H7 (cell line): ENCODE data around the gene ECHDC1. TPM values are rescaled to one million over a fixed set of nuclear protein-coding genes. Genes with fewer than 3 reads are reported as not detected.
"Not testable (repeated sequence)": the region's sequence is repeated elsewhere in the genome, so short reads cannot be mapped to it uniquely, and the experiment has no call there.

Source experiments
- DNase-seq: peaks from one replicate; pipeline ENCODE4 v3.0.0; 2012
- H3K27me3 ChIP-seq: 2 replicates; pipeline ENCODE4 v1.6.0; 2011; ENCODE audit warnings: mild to moderate bottlenecking, low read length; ENCODE audit not compliant: control insufficient read depth, insufficient read depth
- H3K36me3 ChIP-seq: replicated peaks from 2 replicates; pipeline ENCODE4 v1.5.1; 2011; ENCODE audit warnings: low read length; ENCODE audit not compliant: control insufficient read depth, insufficient read depth
- H3K4me3 ChIP-seq: 2 replicates; pipeline ENCODE4 v1.5.1; 2011; ENCODE audit warnings: low read depth, mild to moderate bottlenecking, control low read depth, low read length, moderate library complexity; ENCODE audit not compliant: insufficient read depth
- total RNA-seq: library from RNA; depleted of rRNA; stranded (reverse); fragments of >200 nt; shearing (Covaris generic); gene quantifications from 2 replicates; pipeline ENCODE4 v1.2.3, GENCODE V29; 2014; rRNA removed

ECHDC1 gene
- total RNA-seq: 48.8 and 55.5 TPM in 2 replicates

- DNase-seq: peak; percentile 73
- Histone ChIP-seq H3K4me3 (peak within 1 kb of the TSS; percentile 95), H3K36me3 (no peaks in the 10 kb centered on the region), H3K27me3 (no peaks in the 10 kb centered on the region)
Measured at GRCh38 chr6:127342946-127343808, at the start of gene ECHDC1. Gene ECHDC1 (minus strand): TSS chr6:127343609. CDS start chr6:127331028, 12,581 bp downstream.

DNA sequence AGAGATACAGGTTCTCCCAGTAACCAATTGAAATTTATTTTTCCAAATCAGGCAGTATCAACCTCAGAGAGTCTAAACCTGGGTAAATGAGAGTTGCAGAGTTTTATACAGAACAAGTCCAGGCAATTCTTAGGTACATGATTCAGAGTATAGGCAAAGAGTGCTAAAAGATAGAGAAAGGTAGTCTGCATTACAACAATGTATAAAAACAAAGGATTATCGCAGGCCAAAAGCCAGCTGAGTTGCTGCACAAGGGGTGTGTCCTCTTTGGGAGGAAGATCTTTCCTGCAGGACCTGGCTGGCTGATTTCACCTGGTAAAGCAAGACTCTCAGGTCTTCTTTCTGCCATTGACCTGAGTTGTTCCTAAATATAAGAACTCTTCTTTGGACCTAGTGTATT lies 48.9 kb upstream of the ECHDC1 start:
- H3K4me3 ChIP-seq: no peak overlapping the region

GRCh38 chr6:127391094-127391953 lies 47.9 kb upstream of the ECHDC1 start:
- H3K4me3 ChIP-seq: no peak overlapping the region
- no peaks in the 10 kb centered on the region for H3K27me3 ChIP-seq
- H3K36me3 ChIP-seq: no peaks in the 10 kb centered on the region
- no peak for DNase-seq

More for the DNA sequence above, 48.9 kb upstream of the ECHDC1 start:
- DNase-seq: no peak
- Histone ChIP-seq H3K36me3 (no peaks in the 10 kb centered on the region), H3K27me3 (no peaks in the 10 kb centered on the region)

DNA sequence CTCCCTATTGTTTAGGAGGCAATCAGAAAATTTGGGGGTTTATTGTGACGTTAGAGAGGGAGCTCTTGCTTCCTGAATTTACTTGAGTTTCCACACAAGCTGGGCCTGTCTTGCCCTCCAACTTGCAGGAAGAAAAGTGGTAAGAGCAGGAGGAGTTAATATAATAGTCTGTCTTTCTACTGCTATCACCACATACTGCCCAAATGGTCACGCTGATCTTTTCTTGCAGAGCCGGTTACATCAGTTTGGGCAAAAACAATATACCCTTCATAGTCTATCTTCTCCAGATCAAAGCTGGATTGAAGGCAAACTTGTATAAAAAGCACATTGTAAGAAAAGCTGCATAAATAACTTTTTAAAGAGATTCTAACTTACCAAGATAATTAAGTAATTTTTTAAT lies 46.3 kb upstream of the ECHDC1 start:
- Histone ChIP-seq H3K4me3 (no peak overlapping the region), H3K36me3 (no peaks in the 10 kb centered on the region), H3K27me3 (no peaks in the 10 kb centered on the region)
- DNase-seq: no peak

DNA sequence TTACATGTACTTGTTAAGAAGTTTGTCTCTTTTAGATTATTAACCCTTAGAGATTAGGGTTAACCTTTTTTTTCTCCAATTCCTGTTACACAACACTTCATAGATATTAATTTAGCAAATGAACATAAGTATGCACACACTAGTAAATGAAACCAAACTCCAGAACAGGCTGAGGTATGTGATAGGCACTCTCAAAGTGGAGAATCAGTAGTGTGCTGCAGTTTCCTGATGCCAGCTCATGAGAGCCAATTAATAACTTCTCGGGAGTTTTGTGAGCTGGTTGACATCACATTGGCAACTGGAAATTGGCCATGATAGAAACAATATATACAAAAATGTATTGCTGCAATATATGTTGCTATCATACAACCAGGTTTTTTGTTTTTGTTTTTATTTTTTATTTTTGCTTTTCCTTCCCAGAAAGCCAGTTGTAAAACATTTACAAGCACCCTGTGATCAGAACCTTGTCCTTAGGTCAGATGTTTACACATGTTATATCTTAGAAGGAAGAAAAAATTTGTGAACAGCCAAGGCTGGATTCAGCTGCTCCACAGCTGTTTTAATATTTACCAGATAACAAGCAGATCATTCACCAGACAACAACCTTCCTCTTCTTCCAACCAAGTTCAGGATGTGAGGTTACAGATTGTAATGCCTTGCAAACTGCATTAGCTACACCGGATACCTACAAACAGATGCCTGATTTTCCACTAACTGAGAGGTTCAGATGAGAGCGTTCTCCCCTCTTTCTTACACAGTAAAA lies 42.4 kb upstream of the ECHDC1 start:
- H3K4me3 ChIP-seq: no peak overlapping the region
- no peak for DNase-seq
- H3K36me3 ChIP-seq: no peaks in the 10 kb centered on the region
- H3K27me3 ChIP-seq: no peaks in the 10 kb centered on the region

GRCh38 chr6:127384848-127385247 lies 41.4 kb upstream of the ECHDC1 start:
- not testable (repeated sequence) for H3K4me3 ChIP-seq, DNase-seq, H3K27me3 ChIP-seq, H3K36me3 ChIP-seq

- H3K27me3 ChIP-seq: no peaks in the 10 kb centered on the region
- no peak overlapping the region for H3K4me3 ChIP-seq
- no peak for DNase-seq
- no peaks in the 10 kb centered on the region for H3K36me3 ChIP-seq
Measured at GRCh38 chr6:127383988-127384387, 40.6 kb upstream of the ECHDC1 start.

- H3K27me3 ChIP-seq: no peaks in the 10 kb centered on the region
- H3K36me3 ChIP-seq: no peaks in the 10 kb centered on the region
- H3K4me3 ChIP-seq: no peak overlapping the region
- no peak for DNase-seq
Measured at GRCh38 chr6:127382413-127382812, 39.0 kb upstream of the ECHDC1 start.

GRCh38 chr6:127381384-127381783 lies 38.0 kb upstream of the ECHDC1 start:
- H3K27me3 ChIP-seq: no peaks in the 10 kb centered on the region
- no peaks in the 10 kb centered on the region for H3K36me3 ChIP-seq
- no peak for DNase-seq
- H3K4me3 ChIP-seq: no peak overlapping the region

GRCh38 chr6:127376685-127377084 lies 33.3 kb upstream of the ECHDC1 start:
- DNase-seq: no peak
- Histone ChIP-seq H3K4me3 (no peak overlapping the region), H3K36me3 (no peaks in the 10 kb centered on the region), H3K27me3 (no peaks in the 10 kb centered on the region)

DNA sequence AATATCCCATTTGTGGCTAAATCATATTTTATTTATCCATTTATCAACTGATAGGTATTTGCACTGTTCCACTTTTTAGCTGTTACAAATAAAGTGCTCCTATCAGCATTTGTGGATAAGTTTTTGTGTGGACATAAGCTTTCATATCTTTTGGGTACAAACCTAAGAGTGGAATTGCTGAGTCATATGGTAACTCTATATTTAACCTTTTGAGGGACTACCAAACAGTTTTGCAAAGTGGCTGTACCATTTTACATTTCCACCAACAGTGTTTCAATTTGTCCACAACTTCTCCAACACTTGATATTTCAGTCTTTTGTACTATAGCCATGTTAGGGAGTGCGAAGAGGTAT lies 23.6 kb upstream of the ECHDC1 start:
- no peaks in the 10 kb centered on the region for H3K36me3 ChIP-seq
- no peak for DNase-seq
- no peaks in the 10 kb centered on the region for H3K27me3 ChIP-seq
- no peak overlapping the region for H3K4me3 ChIP-seq

- H3K36me3 ChIP-seq: no peaks in the 10 kb centered on the region
- DNase-seq: peak; percentile 26
- H3K4me3 ChIP-seq: no peak overlapping the region
- H3K27me3 ChIP-seq: no peaks in the 10 kb centered on the region
Measured at GRCh38 chr6:127366282-127367022, 23.0 kb upstream of the ECHDC1 start.

DNA sequence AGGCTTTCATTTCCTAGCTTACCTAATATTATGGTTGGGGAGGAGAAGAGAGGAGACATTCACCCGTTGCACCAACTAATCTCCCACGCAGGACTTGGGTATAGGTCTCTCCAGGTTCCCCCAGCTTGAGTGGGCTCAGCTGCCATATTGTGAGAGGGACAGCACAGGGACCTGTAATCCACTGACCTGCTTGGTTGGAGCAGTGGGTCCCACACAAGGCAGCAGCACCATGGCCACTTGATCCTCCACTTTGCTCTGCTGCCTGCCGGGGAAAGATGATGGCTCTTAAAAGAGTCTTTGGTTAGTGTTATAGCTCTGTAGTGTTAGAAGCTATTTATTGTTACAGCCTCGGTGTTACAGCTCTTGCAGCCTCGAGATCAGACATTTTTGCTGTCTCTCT lies 22.5 kb upstream of the ECHDC1 start:
- no peaks in the 10 kb centered on the region for H3K36me3 ChIP-seq

GRCh38 chr6:127352524-127352923 lies 9.1 kb upstream of the ECHDC1 start:
- DNase-seq: no peak

More for the DNA sequence above, 22.5 kb upstream of the ECHDC1 start:
- Histone ChIP-seq H3K27me3 (no peaks in the 10 kb centered on the region), H3K4me3 (no peak overlapping the region)
- DNase-seq: no peak

More at GRCh38 chr6:127352524-127352923, 9.1 kb upstream of the ECHDC1 start:
- Histone ChIP-seq H3K4me3 (no peak overlapping the region), H3K36me3 (no peaks in the 10 kb centered on the region), H3K27me3 (no peaks in the 10 kb centered on the region)
